ENCODE results near the gene OPHN1.

Gene OPHN1

GRCh38 chrX:68060506-68061205, 372.6 kb downstream of the OPHN1 start:
- no peak for TF ChIP-seq CTCF (IDR thresholded peaks at IDR 0.05; ENCODE audit: extremely low read depth, missing control alignments)
- no peak for DNase-seq (ENCODE audit: low spot score)

DNA sequence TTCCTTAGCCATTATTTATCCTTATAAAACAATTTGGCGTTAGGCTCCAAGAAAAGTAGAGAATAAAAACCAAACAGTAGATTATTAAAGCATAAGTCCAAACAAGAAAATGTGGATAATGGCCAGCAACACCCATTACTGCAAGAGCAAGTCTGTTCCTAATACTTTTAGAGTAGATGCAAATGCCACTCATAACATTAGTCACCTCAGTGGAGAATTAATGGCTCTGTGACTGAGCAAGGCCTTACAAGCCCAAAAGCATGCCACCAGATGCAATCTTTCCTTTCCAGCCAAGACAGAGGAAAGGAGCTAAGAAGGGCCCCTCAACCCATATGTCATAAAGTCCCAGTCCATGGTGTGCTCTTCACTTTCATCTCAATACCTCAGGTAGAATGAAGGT, 373.8 kb downstream of the OPHN1 start:
- no peak for DNase-seq (ENCODE audit: low spot score)
- TF ChIP-seq CTCF (IDR thresholded peaks at IDR 0.05; ENCODE audit: extremely low read depth, missing control alignments) = no peak

DNA sequence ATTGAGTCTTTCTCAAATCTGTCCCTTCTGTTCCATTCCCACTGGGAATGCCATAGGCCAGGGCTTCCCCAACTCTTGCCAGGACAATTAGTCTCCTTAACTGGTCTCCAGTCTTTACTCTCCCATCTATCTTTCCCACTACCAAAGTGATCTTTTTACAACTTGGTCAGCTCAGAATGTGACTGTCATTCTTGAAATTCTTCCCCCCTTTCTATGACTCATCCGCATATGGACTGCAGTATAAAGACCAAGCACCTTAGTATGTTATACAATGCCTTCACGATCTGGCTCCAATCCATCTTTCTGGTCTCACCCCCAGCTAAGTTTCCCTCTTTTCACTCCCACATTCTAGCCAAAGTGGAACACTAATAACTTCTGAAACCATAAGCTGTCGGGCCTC, 383.8 kb downstream of the OPHN1 start:
- no peak for TF ChIP-seq CTCF (IDR thresholded peaks at IDR 0.05; ENCODE audit: extremely low read depth, missing control alignments)

DNA sequence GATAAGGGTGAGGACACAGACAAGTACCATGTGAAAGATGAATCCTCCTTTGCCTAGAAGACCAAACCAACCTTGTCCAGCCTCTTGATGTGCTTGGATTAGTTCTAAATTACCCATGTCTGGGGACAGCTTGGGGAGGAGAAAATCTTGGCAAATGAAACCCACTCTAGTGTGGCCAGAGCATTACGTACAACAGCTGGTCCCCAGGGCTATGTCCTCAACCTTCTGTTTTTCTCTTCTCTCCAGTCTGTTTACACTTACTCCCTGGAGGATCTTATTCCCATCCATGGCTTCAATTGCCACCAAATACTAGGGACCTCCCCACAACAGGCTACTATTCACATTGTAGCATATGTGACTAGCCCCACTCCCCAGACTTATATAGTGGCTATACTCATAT, 384.5 kb downstream of the OPHN1 start:
- DNase-seq (ENCODE audit: low spot score) = no peak
- no peak for TF ChIP-seq CTCF (IDR thresholded peaks at IDR 0.05; ENCODE audit: extremely low read depth, missing control alignments)

More for the DNA sequence above, 383.8 kb downstream of the OPHN1 start:
- DNase-seq (ENCODE audit: low spot score) = no peak

GRCh38 chrX:68045008-68045577, 388.2 kb downstream of the OPHN1 start:
- no peak for TF ChIP-seq CTCF (IDR thresholded peaks at IDR 0.05; ENCODE audit: extremely low read depth, missing control alignments)

GRCh38 chrX:68043713-68044438, 389.4 kb downstream of the OPHN1 start:
- DNase-seq (ENCODE audit: low spot score) = no peak
- TF ChIP-seq CTCF (IDR thresholded peaks at IDR 0.05; ENCODE audit: extremely low read depth, missing control alignments) = no peak

More at GRCh38 chrX:68045008-68045577, 388.2 kb downstream of the OPHN1 start:
- no peak for DNase-seq (ENCODE audit: low spot score)

GRCh38 chrX:68041110-68041509, 392.2 kb downstream of the OPHN1 start:
- DNase-seq (ENCODE audit: low spot score) = no peak
- no peak for TF ChIP-seq CTCF (IDR thresholded peaks at IDR 0.05; ENCODE audit: extremely low read depth, missing control alignments)

Measured in GM20000 (cell line).